Measurements from ENCODE around the gene SLC27A2.

Gene SLC27A2

DNA sequence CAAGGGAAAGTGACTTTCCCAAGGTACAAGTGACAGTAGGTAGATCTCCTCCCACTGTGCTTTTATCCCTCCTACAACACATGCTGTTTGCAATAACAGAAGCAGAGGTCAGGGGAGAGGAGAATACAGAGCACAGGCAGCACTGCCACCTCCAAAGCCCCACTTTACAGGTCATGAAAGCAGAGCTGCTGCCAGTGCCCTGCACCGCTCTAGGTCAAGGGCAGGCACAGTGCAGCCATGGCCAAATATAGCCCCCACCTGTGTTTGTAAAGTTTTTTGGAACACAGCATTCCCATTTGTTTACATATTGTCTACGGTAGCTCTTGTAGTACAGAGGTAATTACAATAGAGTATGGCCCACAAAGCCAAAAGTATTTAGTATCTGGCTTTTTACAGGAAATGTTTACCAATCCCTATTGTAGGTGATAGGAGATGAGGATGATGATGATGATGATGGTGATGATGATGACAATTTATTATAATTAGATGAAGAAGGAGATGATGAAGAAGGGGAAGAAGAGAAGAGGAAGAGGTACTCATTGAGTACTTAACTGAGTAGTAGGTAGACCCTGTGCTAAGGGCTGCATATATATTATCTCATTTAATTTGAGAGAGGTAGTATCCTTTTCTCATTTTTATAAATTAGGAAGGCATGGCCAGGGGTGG is 63.1 kb downstream of the SLC27A2 start:
- no peak for DNase-seq

DNA sequence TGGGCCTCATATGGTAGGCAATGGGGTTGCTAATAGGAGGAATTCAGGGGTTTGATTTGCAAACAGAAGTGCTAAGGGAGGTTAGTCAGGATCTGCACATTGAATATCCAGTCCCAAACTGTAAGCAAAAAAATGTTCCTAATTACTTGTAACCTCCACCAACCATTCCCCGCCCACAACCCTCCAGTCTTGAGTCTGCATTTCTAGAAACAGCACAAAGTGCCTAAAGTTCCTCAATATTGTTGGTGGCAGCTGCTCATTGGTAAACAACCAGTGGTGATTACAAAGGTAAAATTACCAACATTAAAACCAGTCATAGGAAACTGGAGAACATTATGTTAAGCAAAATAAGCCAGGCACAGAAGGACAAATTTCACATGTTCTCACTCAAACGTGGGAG is 64.6 kb downstream of the SLC27A2 start:
- DNase-seq: no peak

DNA sequence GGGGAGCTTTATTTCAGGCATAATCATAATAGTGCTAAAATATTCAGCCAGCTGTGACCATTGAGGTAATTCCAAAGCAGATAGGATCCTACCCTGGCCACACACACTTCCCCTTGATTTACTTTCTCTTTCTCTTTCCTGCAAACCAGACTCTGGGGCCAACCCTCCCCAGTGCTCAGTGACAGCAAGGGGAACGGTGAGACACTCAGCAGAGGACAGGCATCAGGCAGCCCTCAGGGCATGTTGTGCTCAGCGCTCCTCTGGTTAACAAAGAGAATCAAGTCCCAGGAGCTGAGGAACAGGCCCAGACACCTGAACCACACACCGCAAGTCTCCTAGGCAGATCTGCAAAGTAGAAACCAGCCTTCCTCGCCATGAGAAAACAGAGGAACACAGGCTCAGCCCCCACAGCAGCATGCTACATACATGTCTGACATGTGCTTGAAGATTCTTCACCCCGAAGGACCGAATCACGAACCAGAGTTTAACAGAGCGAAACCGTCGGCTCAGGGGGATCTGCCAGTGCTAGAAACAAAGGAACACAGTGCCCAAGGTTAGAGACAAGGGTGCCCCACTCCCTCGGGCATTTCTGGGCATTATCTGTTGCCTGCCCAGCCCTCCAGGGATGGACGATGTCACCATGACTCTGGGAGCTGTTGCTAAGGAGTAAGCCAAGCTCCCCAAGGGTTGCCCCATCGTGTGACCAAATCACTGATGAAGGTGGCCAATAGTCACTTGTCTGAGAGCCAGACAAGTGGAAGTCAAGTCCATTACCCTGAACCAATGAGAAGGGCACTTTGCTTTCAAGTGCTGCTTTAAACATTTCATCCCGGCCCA is 66.0 kb downstream of the SLC27A2 start:
- DNase-seq: no peak

DNA sequence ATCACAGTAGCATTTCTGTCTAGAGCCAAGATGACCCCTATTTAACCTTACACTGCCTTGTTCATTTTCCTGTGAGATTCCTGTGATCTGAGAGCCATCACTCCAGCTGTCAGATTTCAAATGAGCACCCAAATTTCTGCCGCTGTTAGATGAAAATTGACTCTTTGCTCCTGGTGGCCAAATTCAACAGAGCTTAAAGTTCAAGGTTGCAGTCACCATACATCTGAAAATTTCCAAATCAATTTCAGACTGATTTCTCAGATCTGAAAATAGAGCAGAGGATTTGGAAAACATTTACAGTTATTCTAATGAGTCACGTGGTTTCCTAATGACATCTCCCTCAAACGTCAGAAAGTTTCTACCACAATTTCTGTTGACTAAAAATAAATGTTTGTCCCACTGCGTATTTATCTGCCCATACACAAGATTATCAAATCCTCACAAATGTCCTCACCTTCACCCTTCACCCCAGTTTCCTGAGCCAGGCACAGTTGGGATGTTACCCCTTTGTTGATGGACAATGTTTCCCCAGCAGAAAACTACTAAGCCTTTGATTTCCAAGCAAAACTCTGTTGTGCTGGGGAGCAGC is 67.1 kb downstream of the SLC27A2 start:
- no peak for DNase-seq

DNA sequence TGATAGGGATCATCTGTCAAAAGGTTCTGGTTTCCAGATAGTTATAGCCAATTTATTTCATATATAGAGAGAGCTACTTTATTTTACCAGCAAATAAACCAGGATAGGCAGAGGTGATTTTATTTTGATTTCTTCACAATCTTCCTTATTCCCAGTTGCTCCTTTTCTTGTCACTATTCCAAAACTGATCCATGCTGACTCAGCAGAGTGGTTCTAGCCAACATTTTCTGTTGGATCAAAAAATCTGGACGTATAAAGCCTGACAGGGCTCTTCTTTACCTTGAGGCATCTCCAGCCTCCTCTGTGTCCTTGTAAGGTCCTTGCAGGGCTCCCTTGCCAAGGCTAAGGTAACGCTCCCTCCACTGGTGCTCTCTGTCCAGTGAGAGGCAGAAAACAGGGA is 67.7 kb downstream of the SLC27A2 start:
- no peak for DNase-seq

DNA sequence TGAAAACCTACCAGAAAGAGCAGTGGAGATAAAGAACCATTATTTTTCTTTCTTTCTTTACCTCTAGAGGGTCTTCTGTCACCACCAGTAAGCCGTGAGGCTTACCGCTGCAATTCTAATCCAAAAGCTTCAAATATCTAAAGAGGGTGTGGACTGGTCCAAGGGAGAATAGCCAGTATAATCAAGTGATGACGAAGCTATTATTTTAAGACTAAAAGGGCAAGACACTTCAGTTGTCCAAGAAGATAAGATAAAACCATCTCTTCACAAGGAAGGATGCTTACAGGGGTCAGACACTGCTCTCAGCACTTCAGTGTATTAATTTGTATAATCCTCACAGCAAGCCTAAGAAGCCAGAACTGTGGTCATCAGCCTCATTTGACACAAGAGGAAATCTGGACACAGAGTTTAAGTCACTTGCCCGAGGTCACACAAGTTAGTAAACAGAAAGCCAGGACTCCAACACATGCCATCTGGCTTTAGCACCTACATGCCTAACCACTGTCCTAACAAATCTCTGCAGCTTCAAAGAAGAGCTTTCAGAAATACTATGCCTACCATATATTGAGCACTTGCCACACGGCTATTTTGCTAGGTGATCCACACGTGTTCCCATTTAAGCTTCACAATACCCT is 68.9 kb downstream of the SLC27A2 start:
- DNase-seq: no peak

DNA sequence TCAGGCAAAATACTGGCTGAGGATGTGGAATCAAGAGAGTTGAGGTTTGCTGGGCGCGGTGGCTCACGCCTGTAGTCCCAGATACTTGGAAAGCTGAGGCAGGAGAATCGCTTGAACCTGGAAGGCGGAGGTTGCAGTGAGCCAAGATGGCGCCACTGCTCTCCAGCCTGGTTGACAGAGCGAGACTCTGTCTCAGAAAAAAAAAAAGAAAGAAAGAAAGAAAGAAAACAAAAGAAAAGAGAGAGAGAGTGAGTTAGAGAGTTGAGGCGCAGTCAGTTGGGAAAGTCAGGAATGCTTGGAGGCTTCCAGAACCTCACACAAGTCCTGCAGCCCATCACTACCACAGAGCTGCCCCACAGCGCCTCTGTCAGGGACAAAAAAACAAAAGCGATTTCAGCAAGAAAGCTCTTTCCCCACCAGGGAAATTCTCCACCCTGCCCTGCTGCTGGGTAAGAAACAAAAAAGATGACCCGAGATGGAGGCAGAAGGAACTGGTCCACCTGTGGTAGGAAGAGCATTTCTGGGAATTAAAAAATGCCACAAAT is 69.7 kb downstream of the SLC27A2 start:
- no peak for DNase-seq

DNA sequence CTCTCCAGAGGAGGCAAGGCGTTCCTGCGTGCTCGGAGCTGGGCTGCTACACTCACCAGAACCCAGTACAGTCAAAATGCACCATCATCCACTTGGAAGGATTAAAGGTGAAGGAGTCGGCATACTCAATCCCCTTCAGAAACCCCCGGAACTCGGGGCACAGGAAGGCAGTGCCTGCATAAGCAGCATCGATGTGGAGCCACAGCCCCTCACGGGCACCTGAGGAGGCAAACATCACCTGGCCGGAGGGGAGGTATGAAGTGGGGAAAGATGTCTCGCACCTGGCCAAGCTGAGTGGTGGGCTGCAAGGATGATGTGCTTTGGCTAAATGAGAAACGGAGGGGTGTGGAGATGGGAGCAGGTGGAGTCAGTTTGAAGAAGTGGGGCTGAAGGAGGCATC is 70.6 kb downstream of the SLC27A2 start:
- DNase-seq: no peak

DNA sequence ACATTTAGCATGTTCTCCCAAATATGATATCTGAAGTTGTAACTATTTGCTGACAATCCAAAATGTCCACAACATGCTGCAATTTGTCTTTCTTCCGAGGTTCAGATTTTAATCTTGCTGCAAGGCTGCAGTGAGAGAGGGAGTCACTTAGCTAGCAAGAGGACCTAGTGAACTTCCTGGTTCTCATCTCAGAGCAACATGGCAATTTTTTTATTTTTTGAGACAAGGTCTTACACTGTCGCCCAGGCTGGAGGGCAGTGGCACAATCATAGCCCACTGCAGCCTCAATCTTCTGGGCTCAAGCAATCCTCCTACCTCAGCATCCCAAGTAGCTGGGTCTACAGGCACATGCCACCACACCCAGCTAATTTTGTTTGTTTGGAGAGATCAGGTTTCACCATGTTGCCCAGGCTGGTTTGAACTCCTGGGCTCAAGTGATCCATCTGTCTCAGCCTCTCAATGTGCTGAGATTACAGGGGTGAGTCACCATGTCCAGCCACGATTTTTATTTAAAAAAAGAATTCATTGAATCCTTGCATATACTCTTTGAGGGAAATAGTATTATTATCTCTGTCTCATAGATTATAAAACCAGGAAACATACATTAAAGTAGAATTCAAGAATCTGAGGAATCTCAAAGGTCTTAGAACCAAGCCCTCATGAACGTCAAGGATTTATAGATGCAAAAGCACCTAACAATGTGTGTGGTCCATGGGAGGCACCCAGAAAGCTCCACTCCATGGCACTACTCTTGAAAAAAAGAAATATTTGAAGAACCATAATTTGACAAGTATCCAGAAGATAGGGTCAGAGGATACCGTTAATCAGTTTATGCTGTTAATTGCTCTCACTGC is 74.4 kb downstream of the SLC27A2 start:
- DNase-seq: no peak

DNA sequence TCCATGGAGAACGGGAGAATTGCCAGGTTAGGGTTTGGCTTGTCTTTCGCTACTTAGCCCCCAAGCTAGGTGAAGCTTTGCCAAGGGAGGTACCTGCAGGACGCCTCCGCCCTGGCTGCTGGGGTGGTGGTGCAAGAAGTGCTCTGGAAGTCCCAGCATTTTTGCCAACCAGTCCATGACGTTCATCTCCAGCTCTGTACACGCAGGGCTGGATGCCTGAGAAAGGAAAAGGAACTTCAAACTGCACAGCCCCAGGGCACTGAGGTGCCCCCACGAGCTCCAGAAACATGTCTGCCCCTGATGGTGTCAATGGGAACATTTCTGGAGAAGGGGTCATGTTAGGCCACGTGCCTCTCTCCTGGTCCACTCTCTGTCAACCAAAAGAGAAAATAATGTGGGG is 75.3 kb downstream of the SLC27A2 start:
- DNase-seq: no peak

DNA sequence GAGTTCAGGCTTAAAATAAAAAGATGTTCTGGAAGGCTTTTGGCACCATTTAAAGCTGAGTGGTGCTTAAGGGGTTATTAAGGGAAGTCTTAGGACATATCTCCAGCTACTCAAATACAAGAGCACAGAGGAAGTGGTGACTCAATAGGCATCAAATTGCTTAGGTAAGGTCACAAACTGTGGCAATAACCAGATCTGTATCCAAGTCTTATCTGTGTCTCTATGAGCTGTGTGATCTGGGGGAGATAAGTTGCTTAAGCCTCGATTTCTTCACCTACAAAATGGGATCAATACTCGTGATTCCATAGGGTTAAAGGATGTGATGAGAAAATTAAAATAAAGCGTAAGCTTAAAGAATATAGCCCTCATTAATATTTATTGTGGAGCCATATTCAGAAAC is 75.9 kb downstream of the SLC27A2 start:
- no peak for DNase-seq

DNA sequence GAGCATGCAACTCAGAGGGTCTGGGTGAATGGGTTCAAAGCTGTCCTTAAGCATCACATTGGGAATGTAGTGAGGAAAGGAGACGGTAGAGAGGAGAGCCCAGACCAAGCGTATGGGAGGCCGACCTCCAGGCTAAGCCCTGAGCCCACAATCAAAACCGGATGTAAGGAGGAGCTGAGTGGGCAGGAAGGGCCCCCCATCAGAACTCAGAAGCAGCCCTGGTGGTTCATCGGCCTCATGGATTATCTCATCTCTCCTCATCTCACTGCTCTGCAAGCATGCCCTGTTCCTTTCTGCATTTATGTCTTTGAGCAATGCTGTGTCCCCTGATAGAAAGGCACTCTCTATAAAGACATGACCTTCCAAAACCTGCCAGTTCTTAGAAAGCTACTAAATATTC is 77.3 kb downstream of the SLC27A2 start:
- no peak for DNase-seq

DNA sequence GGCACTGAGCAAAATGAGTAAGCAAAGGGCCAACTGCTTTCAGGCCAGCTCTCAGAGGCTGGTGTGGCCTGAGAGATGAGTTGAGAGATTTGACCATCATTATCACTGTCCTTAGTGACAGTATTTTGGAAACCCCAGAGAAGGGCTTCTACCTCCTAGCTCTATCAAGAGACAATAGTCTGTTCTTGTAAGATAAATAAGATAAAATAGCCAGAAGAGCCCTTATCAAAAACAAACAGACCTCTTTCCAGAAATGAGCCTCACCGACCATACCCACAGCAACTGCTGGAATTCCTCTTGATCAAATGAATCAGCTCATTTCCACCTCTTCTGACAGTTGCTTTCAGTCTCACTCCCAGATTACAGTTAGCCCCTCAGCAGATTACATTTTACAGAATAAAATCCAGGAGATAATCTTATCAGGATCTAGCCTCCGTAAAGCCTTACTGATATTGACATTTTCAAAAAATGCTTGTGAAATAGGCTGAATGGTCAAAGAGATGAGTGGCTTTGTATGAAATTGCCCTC is 79.0 kb downstream of the SLC27A2 start:
- DNase-seq: no peak

DNA sequence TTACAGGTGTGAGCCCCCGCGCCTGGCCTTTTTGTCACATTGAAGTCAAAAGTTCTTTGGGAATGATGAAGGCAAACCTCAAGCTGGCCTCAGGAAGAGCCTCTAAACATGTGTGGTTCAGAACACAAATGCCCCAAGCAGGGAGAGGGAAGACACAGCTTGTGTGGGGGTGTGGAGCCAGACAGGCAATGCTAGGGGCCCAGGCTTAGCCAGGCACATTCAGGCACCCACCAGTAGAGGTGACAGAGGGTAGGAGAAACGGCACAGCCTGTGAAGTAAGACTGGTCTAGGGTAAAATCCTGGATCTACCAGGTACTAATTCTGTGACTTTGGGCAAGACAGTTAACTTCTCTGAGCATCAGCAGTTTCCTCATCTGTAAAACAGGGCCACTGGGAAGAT is 80.0 kb downstream of the SLC27A2 start:
- no peak for DNase-seq

DNA sequence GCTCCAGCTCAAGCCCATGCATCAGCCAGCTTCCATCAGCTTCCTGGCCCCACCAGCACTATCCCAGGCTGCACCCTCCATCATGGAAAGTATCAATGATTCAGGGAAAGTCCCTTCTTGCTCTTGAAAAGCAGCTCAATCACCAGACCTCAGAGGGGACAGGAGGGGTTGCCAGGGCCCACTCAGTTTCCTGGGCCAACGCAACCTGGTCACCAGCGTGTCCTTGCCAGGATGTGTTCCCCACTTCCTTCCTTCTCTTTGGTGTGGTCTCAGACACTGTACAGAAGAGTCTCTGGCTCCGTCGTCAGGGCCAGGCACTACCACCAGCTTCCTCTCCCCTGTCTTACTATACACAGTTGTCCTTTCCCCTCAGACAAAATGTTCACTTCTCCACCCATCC is 80.5 kb downstream of the SLC27A2 start:
- no peak for DNase-seq

DNA sequence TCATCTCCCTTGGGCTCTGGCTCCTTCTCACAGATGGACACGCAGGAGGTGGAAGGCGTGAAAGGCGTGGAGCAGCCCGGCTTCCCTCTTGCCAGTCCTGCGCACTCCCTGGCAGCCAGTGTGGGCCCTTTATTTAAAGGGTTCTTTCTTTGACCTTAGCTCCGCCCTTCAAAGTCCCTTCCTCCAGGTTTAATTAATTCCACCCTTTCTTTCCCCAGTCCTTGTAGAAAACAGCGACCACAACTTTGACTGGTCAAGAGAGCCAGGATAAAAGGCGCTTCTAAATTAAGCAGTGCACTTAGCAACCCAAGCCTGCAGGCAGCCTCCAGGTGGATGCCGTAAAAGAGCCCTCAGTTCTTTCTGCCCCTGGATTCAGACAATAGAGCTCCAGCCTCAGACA is 83.6 kb downstream of the SLC27A2 start, which contains the start of gene HDC:
TSS of gene HDC (minus strand) at position 107 of the 400 bp plus-strand sequence. CDS start at position 4, 103 bp downstream.
- DNase-seq: no peak

DNA sequence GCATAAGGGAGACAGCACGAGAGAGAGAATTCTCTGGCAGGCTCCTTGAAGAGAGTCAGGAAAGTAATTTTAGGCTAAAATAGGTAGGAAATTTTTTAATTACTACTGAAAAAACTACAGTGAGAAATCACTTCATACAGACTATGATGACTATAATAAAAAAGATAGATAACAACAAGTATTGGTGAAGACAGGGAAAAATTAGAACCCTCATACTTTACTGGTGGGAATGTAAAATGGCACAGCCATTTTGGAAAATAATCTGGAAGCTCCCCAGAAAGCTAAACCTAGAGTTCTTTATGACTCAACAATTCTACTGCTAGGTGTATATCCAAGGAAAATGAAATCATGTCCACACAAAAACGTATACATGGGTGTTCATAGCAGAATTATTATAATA is 85.6 kb downstream of the SLC27A2 start:
- DNase-seq: no peak

DNA sequence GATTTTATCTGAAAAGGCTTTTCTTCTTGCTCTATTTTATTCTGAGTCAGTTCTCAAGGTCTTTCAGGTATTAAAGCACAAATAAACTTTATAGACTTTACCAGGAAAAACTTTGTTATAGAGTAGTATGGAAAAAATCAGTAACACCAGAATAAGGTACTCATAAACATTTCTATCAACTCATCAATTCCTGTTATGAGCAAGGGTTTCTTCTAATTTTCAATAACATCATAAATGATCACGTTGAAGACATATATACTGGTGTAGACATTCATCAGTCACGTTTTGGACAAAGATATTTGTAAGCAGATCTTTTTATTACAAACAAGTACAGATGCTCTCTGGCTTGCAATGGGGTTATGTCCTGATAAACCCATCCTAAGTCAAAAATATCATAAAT is 93.1 kb downstream of the SLC27A2 start:
- DNase-seq: no peak

DNA sequence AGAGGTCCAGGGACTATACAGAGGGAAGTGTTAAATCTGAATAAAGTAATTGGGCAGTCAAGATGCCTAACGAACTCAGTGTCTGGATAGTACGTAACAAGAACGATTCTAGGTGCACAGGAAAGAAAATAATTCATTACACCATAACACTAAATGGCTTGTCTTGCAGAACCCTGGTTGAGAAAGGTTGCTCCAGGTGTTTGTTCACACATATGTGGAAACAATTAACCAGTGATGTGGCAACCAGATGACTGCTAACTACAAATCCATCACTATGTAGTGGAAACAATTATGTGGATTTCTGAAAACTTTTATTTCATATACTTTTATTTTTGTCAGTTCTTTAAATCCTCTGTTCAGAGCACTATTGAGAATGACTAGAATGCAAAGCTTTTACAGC is 93.9 kb downstream of the SLC27A2 start:
- no peak for DNase-seq

DNA sequence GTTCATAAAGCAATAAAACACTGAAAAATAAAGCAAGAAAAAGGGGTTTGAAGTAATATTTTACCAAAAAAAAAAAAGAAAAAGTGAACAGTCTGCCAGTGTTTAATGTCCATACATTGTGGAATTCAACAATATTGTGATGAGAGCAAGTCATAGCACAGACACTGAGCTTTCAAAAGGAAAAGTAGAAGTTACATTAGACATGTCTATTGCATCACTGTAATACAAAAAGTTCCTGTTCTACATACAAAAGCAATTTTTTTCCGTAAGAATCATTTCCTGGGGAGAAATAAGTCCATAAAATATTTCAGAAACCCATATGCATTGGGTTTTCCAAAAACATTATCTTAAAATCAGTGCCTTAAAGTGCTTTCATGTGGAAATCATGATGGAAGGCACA is 95.4 kb downstream of the SLC27A2 start:
- no peak for DNase-seq

DNA sequence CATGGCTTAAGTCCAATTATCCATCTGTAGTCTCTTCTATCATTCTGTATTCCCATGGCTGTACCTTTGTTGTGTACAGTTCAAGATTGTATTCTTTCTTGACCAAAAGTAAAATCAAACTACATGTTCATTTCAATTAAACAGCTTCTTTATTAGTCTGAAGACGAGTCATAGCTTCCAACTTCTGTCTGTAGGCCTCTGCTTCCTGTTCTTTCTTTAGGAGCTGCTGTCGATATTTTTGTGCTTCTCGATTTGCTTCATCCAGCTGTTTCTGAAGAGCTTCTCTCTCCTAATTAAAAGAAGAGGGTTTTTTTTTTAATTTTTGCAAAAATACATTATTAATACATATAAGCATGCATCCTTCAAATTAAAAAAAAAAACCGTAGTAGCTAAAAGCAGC is 96.5 kb downstream of the SLC27A2 start:
- no peak for DNase-seq

DNA sequence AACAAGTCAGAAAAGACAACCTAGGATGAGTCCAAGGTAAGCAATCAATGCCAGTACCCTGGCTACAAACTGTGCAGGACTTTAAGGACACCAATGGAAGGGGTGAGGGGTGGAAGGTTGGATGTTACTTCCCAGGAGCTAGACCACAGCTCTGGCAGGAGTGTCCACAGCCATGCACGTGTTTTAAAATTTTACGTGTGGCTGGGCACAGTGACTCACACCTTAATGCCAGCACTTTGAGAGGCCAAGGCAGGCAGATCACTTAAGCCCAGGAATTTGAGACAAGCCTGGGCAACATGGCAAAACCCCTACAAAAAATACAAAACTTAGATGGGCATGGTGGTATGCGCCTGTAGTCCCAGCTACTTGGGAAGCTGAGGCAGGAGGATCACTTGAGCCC is 98.3 kb downstream of the SLC27A2 start:
- no peak for DNase-seq
